GM21515 (cell line): Measurements from ENCODE around the gene RHOC.

Experiments
- ATAC-seq: cut with Tn5 transposase; IDR thresholded peaks from one replicate; pipeline ENCODE4 v1.9.1; 2021; ENCODE audit not compliant: unreplicated experiment

The RHOC gene

DNA sequence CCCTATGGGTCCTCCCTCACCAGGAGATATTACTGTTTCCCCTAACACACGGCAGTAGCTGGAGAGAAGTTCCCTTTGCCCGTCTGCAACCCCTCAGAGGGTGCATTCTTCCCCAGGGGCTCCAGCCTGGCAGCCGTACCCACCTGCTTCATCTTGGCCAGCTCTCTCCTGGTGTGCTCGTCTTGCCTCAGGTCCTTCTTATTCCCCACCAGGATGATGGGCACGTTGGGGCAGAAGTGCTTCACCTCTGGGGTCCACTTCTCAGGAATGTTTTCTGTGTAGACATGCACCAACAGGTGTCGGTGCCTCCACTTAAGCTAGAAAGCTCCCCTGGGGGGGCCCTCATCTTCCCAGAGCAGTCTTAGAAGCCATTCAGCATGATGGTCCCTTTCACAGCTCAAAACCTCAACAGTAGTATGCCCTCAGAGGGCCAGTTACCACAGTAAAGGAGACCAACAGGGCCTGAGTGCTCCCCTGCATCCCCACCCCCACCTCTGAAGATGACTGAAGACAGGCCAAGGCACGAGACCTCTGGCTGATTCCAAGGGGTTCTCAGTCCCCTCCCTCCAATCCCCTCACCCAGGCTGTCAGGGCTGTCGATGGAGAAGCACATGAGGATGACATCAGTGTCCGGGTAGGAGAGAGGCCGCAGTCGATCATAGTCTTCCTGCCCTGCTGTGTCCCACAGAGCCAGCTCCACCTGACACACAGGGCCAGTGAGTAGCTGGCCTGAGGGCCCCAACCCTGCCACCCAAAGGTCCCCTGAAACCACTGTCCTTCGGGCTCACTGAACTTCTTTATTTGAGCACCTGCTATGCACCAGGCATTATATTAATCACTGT is 4.3 kb downstream of the RHOC start:
- ATAC-seq: no peak

DNA sequence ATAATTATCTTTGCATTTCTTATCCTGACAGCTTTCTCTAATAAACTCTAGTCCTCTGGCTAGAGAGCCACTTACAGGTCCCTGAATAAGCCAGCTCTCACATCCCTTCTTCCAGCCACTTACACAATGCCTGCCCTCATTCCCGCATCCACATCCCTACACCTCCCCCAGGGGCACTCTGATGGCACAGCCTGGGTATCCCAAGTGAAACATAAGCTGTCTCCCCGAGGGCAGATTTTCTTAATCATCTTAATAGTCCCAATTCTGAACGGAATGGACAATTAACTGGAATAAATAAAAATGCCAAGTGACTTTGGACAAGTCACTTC is 4.9 kb downstream of the RHOC start:
- ATAC-seq: no peak

DNA sequence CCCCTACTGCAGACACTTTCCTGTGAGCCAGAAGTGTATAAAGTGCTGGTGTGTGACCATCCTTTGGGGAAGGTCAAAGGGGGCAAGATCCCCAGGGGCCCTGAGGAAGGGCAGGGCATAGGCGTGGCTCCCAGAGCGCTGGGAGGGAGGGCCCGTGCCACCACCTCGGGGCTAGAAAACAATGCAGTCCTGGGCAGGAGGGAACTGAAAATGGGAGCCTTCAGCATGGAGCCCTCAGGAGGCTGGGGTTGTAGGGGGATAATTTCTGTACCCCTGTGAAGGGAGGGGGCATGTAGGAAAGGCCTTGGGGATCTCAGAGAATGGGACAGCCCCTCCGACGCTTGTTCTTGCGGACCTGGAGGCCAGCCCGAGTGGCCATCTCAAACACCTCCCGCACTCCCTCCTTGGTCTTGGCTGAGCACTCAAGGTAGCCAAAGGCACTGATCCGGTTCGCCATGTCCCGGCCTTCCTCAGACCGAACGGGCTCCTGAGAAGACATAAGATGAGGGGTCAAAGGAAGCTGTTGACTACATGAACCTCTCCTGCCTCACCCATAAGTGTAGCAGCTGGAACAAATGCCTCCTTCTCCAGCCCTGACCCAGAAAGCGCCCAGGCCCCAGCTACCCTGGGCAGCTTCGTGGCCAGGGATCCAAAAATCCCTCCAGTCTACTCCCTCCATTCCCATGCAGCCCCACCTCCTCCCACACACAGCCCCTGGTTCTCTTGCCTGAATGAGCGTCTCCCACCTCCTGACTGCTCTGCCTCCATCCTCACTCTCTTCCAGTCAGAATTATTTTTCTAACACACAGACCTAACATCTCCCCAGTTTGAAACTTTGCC is 5.5 kb downstream of the RHOC start:
- no peak for ATAC-seq

DNA sequence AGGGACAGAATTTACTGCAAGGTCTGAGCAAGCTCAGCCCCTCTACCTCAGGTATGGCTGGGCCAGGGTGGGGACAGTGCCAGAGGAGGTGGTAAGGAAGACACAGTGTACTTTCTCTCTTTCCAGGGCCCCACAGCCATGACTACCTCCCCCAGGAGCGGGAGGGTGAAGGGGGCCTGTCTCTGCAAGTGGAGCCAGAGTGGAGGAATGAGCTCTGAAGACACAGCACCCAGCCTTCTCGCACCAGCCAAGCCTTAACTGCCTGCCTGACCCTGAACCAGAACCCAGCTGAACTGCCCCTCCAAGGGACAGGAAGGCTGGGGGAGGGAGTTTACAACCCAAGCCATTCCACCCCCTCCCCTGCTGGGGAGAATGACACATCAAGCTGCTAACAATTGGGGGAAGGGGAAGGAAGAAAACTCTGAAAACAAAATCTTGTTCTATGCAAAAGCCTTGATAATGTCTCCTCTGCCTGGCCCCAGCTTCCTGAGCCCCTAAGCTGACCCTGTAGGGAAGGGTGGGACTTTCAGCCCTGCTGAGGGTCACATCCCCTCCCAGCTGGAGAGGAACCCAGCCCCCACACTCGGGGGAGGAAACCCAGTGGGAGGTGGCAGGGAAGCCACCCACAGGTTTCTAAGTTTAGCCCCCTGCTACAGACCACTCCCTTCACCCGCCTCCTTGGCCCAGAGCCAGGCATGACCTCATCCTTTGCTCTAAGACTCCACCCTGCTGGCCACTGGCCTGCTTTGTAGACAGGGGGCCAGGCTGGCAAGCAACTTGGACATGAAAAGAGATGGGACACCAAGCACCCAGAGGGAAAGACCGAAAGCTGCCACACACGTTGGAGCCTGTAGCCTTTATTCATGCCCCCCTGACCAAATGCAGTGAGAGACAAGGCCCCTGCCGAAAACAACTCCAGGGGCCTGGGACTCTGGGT is 6.4 kb downstream of the RHOC start:
- ATAC-seq: no peak

DNA sequence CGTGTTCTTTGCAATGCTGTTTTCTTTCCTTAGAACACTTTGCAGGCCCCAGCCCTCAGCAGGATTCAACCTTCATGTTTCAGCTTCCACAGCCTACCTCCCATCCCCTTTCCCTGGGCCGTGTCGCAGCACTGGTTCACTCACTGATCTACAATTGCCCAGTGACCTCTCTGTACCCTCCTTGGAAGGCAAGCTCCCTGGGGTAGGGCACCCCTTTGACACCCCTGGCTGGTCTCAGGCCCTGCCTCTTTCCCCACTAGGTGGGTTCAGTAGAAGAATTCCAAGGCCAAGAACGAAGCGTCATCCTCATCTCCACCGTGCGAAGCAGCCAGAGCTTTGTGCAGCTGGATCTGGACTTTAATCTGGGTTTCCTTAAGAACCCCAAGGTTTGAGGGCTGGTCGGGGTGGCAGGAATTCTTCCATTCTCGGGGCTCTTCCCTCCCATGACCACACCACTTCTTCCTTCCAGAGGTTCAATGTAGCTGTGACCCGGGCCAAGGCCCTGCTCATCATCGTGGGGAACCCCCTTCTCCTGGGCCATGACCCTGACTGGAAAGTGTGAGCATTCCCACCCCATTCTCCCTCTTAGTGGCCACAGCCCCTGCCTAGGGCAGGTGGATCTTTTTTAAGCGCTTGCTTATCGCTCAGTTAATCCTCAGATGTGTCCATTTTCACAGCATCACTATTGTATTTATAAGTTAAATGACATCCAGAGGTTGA is 7.3 kb downstream of the RHOC start:
- no peak for ATAC-seq

DNA sequence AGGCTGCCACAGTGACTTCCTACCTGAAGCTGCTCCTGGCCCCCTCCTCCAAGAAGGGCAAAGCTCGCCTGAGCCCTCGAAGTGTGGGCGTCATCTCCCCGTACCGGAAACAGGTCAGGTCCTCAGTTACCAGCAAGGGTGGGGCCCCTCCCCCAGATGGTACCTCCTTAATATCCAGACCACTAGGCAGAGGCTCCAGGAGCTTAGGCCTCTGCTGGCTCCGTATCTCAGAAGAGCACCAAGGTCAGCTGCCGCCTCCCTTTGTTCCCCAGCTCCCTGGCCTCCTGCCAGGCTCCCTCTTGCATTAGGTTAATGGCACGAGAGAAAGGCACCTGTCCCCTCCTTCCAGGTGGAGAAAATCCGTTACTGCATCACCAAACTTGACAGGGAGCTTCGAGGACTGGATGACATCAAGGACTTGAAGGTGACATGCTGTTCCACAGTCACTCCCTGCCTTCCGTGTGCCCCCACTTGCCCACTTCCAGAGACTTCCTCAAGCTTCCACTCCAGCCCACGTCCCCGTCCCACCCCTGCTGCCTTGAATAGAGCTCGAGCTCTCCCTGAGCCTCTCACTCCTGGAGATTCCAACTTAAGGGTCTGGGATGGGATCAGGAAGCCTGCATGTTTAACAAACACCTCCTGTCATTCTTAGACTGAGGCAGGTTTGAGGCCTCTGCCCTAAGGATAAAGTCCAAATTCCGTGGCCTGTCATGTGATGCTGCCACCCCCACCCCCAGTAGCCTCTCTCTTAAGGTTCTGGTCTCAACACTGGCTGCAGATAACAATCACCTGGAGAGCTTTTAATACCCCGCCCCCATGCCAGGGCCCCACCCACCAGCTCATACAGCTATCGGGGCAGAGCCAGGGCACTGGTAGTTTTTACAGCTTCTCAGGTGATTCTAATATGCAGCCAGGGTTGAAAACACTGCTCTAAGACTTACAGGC is 8.3 kb downstream of the RHOC start:
- no peak for ATAC-seq

DNA sequence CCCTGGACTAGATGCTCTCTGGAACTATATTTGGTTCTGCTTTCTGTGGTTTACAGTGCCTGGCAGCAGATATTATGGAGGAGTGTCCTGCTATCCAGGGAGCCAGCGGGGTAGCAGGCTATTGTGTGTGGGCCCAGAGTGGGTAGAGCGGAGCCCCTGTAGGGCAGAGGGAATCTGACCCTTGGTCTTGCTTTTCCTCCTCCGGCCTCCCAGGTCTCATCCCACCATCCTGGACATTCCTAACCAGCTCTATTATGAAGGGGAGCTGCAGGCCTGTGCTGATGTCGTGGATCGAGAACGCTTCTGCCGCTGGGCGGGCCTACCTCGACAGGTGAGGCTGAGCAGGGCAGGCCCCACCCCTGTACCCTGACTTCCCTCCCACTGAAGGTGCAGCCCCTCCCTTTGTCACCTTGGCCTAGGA is 9.1 kb downstream of the RHOC start:
- ATAC-seq: no peak

DNA sequence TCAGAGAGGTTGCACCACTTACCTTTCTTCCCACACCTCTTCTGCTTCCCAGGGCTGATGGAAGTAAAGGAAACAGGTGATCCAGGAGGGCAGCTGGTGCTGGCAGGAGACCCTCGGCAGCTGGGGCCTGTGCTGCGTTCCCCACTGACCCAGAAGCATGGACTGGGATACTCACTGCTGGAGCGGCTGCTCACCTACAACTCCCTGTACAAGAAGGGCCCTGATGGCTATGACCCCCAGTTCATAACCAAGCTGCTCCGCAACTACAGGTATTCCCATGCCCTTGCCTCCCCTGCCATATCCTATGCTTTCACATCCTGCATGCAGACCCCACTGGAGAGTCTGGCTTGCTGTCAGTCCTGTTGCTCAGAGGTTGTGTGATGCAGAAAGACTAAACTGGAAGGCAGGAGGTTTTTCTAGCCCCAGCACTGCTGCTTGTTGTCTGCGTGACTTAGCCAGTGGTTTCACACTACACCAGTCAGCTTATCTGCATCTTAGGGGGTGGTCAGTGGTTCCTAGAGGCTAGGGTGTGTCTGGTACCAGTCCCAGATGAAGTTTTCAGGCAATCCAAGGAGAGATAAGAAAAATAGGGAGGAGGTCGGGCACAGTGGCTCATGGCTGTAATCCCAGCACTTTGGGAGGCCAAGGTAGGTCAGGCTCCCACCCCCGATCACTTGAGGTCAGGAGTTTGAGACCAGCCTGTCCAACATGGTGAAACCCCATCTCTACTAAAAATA is 10.2 kb downstream of the RHOC start:
- ATAC-seq: no peak

DNA sequence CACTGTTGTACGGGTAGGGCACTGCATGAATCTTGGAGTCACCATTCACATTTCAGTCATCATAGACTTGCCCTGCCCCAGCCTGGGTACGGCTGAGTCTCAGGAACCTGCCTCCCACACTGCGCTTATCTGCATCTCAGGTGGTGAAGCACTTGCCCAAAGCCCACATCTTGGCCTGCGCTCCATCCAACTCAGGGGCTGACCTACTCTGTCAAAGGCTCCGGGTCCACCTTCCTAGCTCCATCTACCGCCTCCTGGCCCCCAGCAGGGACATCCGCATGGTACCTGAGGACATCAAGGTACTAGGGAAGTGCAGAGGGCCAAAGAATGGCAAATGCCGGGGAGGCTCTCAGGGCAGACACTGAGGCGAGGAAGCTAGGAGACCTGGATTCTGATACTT is 11.7 kb downstream of the RHOC start:
- no peak for ATAC-seq

DNA sequence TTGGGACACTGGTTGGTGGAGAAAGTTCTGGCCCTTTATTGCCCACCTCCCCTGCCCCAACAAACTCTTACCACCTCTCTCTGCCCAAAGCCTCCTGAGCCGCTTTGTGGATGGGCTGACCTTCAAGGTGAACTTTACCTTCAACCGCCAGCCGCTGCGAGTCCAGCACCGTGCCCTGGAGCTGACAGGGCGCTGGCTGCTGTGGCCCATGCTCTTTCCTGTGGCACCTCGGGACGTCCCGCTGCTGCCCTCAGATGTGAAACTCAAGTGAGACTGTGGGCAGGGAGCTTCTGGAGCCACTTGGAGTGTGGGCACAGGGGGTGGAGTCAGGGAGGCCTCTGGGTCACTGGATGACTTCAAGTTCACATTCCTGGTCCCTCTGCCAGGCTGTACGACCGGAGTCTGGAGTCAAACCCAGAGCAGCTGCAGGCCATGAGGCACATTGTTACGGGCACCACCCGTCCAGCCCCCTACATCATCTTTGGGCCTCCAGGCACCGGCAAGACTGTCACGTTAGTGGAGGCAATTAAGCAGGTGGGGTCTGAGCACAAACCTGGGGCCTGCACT is 12.5 kb downstream of the RHOC start:
- no peak for ATAC-seq

DNA sequence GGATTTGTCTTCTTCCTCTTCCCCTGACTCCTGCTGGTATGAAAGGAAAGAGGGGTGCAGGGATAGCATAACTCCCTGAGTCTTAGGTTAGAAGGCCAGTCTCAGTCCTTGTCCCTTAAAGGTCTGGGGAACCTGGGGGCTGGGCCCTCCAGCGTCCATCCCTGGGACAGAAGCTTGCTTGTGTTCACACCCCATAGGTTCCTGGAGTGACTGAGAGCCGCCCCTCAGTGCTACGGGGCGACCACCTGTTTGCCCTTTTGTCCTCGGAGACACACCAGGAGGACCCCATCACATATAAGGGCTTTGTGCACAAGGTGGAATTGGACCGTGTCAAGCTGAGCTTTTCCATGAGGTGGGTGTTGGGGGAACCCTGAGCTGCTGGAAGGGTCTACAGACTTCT is 13.1 kb downstream of the RHOC start:
- ATAC-seq: no peak

DNA sequence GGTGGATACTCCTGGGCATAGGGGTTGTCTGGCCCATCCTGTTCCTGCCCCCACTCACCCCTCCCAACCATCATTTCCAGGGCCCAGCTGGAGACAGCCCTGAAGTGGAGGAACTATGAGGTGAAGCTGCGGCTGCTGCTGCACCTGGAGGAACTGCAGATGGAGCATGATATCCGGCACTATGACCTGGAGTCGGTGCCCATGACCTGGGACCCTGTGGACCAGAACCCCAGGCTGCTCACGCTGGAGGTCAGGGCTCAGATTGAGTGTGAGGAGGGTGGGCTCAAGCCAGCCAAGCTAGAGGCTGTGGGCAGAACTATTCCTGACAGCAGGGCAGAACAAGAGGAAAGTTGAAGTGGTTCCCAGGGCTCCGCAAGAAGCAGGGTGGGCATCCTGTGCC is 14.2 kb downstream of the RHOC start:
- ATAC-seq: no peak

DNA sequence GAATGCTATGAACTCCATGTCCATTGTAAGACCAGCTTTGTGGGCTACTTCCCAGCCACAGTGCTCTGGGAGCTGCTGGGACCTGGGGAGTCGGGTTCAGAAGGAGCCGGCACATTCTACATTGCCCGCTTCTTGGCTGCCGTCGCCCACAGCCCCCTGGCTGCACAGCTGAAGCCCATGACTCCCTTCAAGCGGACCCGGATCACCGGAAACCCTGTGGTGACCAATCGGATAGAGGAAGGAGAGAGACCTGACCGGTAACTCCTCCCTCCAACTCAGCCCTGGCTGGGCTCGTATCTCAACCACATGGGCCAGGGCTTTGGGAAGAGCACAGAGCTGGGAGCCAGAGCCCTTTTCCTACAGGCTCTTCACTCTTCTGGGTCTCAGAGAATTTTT is 17.1 kb downstream of the RHOC start:
- no peak for ATAC-seq

DNA sequence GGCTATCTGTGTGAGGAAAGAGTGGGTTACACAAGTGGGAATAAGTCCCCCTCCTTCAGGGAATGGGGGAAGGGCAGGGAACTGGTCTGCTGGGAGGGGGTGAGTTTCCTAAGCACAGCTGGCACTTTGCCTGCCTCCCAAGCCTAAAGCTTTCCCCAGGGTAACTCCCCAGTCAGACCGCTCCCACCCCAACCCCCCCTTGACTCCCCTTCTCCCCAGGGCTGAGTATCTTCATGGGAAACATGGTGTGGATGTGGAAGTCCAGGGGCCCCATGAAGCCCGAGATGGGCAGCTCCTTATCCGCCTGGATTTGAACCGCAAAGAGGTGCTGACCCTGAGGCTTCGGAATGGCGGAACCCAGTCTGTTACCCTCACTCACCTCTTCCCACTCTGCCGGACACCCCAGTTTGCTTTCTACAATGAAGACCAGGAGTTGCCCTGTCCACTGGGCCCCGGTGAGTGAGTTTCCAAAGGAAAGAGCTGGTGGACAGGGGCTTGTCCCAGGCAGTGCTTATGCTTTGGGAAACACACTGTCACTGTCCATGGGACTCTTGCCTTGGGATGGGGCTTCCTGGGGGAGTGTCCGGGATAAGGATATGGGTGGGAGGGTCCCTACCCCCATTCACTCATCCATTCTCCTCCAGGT is 17.6 kb downstream of the RHOC start:
- ATAC-seq: no peak

DNA sequence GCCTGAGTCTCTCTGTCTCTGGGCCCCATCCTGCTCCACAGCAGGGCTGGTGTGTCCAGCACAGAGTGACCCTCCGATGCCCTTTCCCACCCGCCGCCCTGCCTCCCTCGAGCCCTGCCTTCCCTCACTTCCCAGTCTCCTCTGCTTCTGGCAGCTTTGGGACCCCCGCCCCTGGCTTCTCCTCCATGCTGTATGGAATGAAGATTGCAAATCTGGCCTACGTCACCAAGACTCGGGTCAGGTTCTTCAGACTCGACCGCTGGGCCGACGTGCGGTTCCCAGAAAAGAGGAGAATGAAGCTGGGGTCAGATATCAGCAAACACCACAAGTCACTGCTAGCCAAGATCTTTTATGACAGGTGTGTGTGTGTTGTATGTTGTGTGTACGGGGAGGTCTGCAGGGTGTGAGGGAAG is 18.1 kb downstream of the RHOC start:
- ATAC-seq: no peak

DNA sequence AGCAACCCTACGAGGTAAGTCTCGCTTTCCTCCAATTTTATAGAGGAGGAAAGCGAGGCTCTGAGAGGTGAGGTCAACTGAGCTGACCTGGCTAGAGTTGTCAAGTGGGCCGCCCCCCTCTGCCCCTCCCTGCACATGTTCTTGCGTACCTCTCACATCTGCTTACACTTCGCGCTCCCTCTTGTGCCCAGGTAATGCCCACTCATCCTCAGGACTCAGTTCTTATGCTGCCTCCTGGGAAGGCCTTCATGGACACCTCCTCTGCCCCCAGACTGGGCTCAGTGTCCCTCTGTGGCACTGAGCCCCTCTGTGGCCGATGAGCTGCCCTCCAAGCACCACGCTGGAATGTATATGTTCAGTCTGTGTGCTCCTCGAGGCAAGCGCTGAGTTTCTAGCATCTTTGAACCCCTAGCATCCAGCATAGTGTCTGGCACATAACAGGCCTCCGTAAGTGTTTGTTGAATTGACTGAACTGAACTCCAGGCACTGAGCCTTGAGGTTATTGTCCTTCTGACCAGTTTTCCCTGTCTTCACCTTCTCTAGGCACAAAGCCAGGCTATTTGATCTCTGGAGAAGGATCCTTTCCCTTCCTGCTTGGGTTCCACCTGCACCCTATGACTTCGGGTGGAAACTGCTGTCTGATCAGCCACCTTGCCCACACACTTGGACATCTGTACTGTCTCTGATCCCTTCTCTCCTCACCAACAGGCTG is 19.0 kb downstream of the RHOC start:
- no peak for ATAC-seq

DNA sequence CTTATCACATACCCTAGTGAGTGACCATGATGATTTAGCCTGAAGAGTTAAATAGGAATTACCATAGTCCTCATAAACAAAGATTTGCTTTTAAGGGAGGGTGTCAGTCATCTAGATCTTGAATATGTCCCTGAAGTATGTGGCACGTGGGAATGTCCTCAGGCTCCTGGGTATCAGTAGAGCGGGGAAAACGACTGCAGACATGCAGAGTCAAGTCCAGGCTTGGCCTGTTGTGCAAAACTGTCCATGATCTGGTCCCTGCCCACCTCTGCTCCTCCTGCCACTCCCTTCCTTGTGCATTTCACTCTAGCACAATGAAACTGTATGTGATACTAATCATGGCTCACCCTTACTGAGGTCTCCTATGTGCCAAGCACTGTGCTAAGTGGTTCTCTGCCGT is 19.6 kb downstream of the RHOC start:
- ATAC-seq: no peak
